Stimulated activated CD4-positive, alpha-beta T cell treated with anti-CD3 and anti-CD28 coated beads, TNF-alpha, amount 100 ng/mL, for 24 hours (primary cell): ENCODE data around the gene ATG2B.
A peak's percentile ranks its signal among the peaks of the same experiment; 100 is the strongest.

Experiments used
- DNase-seq, 3 experiments: peaks; one replicate each; pipeline ENCODE4 v3.0.0-alpha.2; 2020; ENCODE audit warnings: low read depth in 3 of 3

ATG2B gene

GRCh38 chr14:96309896-96310330, 53.2 kb downstream of the ATG2B start:
- no peak for DNase-seq

- DNase-seq = no peak
Observed at GRCh38 chr14:96309133-96309895, 53.8 kb downstream of the ATG2B start.

GRCh38 chr14:96307434-96307833, 55.7 kb downstream of the ATG2B start:
- DNase-seq = no peak

GRCh38 chr14:96304956-96305355, 58.2 kb downstream of the ATG2B start:
- no peak for DNase-seq

GRCh38 chr14:96303981-96304380, 59.2 kb downstream of the ATG2B start:
- DNase-seq = no peak

- no peak for DNase-seq
Observed at GRCh38 chr14:96299441-96299840, 63.7 kb downstream of the ATG2B start.

- DNase-seq = no peak
Observed at GRCh38 chr14:96297997-96298515, 65.1 kb downstream of the ATG2B start.

- no peak for DNase-seq
Observed at GRCh38 chr14:96297000-96297399, 66.1 kb downstream of the ATG2B start.

- no peak for DNase-seq
Observed at GRCh38 chr14:96294246-96294645, 68.9 kb downstream of the ATG2B start.

- DNase-seq = no peak
Observed at GRCh38 chr14:96287856-96288255, 75.3 kb downstream of the ATG2B start.

- no peak for DNase-seq
Observed at GRCh38 chr14:96286251-96286650, 76.9 kb downstream of the ATG2B start.

GRCh38 chr14:96285667-96286066, 77.5 kb downstream of the ATG2B start:
- DNase-seq = no peak

GRCh38 chr14:96284430-96284829, 78.7 kb downstream of the ATG2B start:
- DNase-seq = no peak

- DNase-seq = no peak
Observed at GRCh38 chr14:96284008-96284407, 79.1 kb downstream of the ATG2B start.

- DNase-seq = no peak
Observed at GRCh38 chr14:96281486-96281885, 81.7 kb downstream of the ATG2B start.

- DNase-seq = no peak
Observed at GRCh38 chr14:96280104-96280503, 83.0 kb downstream of the ATG2B start.

GRCh38 chr14:96279564-96279963, 83.6 kb downstream of the ATG2B start:
- DNase-seq = no peak

GRCh38 chr14:96277890-96278289, 85.3 kb downstream of the ATG2B start:
- no peak for DNase-seq

- peak; percentile 46 to 67 (median 56) for DNase-seq
Observed at GRCh38 chr14:96275177-96276112, 87.7 kb downstream of the ATG2B start.

- DNase-seq = no peak
Observed at GRCh38 chr14:96274543-96274942, 88.6 kb downstream of the ATG2B start.

GRCh38 chr14:96274122-96274521, 89.0 kb downstream of the ATG2B start:
- no peak for DNase-seq

GRCh38 chr14:96273629-96274028, 89.5 kb downstream of the ATG2B start:
- no peak for DNase-seq
